ENCODE data around the gene HCN2.

DNA sequence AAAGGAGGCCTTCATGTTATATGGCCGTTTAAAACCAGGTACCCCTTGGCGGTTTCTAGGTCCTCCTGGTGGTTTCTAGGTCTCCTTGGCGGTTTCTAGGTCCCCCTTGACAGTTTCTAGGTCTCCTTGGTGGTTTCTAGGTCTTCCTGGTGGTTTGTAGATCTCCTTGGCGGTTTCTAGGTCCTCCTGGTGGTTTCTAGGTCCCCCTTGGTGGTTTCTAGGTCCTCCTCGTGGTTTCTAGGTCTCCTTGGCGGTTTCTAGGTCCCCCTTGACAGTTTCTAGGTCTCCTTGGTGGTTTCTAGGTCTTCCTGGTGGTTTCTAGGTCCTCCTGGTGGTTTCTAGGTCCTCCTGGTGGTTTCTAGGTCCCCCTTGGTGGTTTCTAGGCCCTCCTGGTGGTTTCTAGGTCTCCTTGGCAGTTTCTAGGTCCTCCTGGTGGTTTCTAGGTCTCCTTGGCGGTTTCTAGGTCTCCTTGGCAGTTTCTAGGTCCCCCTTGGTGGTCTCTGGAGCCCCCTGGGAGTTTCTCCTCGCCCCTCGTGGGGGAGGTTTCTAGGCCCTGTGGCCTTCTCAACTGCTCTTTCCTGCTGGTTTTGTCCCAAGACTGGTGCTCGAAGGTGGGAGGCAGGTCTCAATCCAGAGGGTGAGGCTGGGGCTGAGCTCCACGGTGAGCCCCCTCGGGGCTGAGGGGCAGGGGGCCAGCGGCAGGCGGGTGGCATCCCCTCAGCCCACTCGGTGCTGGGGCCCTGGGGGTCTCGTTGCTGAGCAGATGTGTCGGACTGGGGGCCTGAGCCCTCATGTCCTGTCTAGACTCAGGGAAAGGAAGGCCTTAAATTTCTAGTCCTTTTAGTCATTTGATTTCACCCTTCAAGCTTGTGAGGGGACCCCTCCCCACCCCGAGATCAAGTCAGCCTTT lies 8.0 kb downstream of the HCN2 start:
- TF ChIP-seq, protein P1, sequence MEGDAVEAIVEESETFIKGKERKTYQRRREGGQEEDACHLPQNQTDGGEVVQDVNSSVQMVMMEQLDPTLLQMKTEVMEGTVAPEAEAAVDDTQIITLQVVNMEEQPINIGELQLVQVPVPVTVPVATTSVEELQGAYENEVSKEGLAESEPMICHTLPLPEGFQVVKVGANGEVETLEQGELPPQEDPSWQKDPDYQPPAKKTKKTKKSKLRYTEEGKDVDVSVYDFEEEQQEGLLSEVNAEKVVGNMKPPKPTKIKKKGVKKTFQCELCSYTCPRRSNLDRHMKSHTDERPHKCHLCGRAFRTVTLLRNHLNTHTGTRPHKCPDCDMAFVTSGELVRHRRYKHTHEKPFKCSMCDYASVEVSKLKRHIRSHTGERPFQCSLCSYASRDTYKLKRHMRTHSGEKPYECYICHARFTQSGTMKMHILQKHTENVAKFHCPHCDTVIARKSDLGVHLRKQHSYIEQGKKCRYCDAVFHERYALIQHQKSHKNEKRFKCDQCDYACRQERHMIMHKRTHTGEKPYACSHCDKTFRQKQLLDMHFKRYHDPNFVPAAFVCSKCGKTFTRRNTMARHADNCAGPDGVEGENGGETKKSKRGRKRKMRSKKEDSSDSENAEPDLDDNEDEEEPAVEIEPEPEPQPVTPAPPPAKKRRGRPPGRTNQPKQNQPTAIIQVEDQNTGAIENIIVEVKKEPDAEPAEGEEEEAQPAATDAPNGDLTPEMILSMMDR (IDR thresholded peaks at IDR 0.05; ENCODE audit: insufficient read depth, low read length, poor library complexity, severe bottlenecking): no peak
- TF ChIP-seq EZH2phosphoT487 (conservative IDR thresholded peaks at IDR 0.05; ENCODE audit: low read length): no peak
